Choroid plexus epithelial cell (primary cell): ENCODE measurements around the gene TIRAP.
"Not testable (repeated sequence)": the region's sequence is repeated elsewhere in the genome, so short reads cannot be mapped to it uniquely, and the experiment has no call there.

Experiments used
- DNase-seq: peaks from one replicate; pipeline ENCODE4 v3.0.0-alpha.2; 2010; ENCODE audit warnings: low read depth
- H3K4me3 ChIP-seq: 2 replicates; pipeline ENCODE4 v1.5.1; 2011; ENCODE audit warnings: low read depth, mild to moderate bottlenecking, control low read depth, low read length, moderate library complexity
- TF ChIP-seq, protein P1 (sequence below): conservative IDR thresholded peaks from 2 replicates; pipeline ENCODE4 v1.5.1; 2011; ENCODE audit warnings: low read depth, mild to moderate bottlenecking, control low read depth, inconsistent platforms, low read length, moderate library complexity

The TIRAP gene

DNA sequence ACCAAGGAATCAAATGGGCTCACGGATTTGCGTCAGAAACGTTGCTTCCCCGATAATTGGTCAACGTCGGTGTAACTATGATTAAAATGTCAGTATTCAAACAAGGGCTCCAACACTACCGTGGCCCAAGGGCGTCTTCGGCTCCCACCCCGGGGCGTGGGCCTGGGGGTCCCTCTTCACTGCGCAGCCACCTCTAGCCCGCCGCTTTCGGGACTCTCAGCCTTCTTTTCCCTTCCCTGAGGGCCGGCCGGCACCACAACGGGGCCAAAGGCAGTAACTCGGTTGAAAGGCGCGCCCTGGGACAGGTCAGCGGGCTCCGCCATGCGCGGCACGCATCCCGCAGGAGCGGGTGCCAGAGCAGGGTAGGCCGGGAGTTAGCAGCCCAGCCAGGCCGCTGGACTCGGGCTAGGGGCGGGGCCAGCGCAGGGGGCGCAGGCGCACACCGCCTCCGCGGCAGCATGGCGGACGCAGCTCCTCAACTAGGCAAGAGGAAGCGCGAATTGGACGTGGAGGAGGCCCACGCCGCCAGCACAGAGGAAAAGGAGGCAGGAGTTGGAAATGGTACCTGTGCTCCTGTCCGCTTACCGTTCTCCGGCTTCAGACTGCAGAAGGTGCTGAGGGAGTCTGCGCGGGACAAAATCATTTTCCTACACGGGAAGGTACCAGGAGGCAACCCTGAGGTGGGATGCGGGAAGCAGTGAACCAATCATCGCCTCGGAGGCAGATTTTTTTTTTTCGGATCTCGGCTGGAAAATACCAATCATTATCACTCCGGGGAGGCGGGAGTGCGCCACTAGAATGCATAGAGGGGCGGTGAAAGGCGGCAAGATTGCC is 20.9 kb downstream of the TIRAP start, which contains the start of gene DCPS:
Gene DCPS, plus strand, starts transcription at position 438 of the 834 bp plus-strand sequence. Its CDS starts 21 bp downstream, at position 459.
- H3K4me3 ChIP-seq, result peak within 1 kb of the TSS; percentile 93
- peak; percentile 92 for DNase-seq
- TF ChIP-seq, protein P1, sequence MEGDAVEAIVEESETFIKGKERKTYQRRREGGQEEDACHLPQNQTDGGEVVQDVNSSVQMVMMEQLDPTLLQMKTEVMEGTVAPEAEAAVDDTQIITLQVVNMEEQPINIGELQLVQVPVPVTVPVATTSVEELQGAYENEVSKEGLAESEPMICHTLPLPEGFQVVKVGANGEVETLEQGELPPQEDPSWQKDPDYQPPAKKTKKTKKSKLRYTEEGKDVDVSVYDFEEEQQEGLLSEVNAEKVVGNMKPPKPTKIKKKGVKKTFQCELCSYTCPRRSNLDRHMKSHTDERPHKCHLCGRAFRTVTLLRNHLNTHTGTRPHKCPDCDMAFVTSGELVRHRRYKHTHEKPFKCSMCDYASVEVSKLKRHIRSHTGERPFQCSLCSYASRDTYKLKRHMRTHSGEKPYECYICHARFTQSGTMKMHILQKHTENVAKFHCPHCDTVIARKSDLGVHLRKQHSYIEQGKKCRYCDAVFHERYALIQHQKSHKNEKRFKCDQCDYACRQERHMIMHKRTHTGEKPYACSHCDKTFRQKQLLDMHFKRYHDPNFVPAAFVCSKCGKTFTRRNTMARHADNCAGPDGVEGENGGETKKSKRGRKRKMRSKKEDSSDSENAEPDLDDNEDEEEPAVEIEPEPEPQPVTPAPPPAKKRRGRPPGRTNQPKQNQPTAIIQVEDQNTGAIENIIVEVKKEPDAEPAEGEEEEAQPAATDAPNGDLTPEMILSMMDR, result no peak

DNA sequence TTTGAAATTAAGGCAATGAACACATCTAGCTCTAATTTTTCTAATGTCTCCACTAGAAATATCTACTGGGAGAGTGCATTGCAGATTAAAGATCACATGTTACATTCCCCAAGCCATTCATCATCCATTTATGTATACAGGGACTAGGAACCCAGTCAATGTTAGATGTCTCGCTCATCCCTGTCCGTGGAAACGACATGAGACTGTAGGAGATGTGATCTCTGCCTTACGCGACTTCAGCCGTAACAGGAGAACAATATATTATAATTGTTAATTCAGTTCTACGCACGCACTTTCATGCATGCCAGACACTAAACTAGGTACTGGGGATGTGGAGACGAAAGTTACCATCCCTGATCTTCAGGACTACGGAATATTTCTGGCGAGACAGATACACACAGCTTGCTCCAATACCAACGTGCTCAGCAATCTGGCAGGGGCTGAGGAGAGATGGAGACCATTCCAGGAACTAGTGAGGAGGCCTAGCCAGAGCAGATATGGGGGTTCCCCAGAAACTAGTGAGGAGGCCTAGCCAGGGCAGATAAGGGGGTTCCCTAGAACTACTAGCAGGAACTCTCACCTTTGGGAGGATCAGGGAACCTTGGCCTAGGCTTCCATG is 21.7 kb downstream of the TIRAP start:
- TF ChIP-seq, protein P1, result no peak
- DNase-seq, result no peak
- H3K4me3 ChIP-seq, result peak overlapping the region; percentile 93

DNA sequence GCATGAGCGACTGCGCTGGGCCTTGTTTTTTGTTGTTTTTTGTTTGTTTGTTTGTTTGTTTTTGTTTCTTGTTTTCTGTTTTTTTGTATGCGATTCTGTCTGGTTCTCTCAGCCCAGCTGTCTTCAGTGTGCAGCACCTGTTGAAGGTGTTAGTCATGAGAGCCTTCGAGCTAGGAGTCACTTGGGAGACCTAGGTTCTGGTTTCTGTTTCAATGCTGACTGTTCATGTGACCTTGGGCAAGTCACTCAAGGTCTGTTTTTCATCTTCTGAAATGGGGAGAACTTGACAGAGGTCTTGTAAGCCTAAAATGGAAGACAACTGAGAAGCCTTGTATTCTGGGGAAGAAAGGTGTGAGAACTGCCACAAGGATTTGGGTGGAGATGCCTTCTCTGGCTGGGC is 22.8 kb downstream of the TIRAP start:
- TF ChIP-seq, protein P1, result no peak
- no peak overlapping the region for H3K4me3 ChIP-seq
- no peak for DNase-seq

DNA sequence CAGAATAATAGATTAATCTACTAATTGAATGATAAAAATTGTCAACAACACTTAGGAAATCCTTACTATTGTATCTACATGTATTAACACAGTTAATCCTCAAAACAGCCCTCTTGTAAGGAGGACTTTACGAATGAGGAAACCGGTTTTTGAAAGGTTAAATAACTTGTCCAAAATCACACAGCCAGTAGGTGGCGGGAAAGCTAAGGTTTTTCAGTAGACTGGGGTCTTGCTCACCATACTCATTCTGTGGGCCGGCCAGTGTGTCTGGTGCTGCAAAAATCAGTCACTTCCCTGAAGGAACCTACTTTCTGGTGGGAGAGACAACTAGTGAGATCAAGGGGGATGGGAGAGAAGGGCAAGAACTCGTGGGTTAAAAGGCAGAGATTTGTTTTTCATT is 24.8 kb downstream of the TIRAP start:
- no peak overlapping the region for H3K4me3 ChIP-seq
- TF ChIP-seq, protein P1, result peak; percentile 73
- DNase-seq, result peak; percentile 79

DNA sequence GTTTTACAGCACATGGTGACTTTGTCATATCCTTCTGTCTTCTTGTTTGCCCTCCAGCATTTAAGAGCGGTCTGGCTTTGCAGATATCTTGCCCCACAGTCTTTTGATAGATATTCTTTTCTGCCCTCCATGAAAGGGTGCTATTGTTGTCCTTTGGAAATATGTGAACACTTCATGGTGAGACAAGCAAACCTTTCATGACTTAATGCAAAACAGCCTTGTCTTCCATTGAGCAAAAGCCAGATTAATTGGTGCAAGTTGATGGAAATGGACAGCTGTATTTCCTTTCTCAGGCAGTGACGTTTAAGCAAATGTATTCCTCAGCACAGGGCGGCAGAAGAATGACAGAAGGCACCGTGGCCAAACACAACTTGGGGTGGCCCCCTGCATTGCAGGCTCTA is 25.4 kb downstream of the TIRAP start:
- TF ChIP-seq, protein P1, result no peak
- DNase-seq, result no peak
- H3K4me3 ChIP-seq, result no peak overlapping the region

DNA sequence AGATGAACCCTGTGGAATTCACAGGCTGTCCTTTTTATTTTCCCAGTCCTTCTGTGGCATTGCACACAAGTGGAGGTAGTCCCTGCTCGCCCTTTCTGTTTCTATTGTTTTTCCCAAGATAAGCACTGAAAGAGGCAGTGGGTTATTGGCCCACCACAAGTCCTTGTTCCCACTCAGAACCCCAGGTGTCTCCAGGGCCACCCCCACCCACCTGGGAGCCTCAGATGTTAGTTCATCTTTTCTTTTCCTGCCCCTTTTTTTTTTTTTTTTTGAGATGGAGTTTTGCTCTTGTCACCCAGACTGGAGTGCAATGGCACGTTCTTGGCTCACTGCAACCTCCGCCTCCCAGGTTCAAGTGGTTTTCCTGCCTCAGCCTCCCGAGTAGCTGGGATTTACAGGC is 25.9 kb downstream of the TIRAP start:
- H3K4me3 ChIP-seq, DNase-seq: not testable (repeated sequence)

DNA sequence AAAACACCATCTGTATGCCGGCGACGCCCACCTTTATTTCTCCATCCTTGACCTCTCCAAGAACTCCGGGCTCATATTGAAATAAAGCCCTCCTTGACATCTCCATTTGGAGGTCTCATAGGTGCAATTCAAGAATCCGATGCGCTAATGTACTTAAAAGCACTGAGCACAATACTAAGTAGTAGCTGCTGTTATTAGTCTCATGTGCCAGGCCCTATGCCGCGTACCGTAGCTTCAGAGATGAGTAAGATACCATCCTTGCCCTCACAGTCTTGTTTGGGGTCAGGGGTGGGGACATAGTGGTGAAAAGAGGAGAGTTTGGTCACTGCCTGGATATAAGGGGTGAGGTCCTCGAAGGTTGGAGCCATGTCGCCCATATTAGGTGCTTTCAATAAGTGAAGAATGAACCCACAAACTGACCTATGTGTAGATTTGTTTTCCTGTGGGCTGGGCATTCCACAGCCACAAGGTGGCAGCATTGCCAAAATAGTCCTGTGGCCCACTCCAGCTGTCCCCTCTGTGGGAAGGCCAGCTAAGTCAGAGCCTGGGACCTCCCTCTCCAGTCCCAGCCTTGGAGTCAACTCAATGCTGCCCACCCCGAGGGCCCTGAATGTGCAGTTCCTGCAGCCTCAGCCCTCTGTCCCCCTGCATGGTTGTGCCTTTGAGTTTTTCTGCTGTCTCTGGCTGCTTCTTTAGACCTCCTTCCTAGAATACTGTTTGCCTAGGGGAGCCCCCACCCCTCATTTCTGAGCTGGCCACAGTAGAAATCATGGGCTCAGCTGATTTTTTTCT is 27.5 kb downstream of the TIRAP start:
- TF ChIP-seq, protein P1, result peak; percentile 97
- peak; percentile 82 for DNase-seq
- no peak overlapping the region for H3K4me3 ChIP-seq
